ENCODE measurements around the gene PRPF40A.

- TF ChIP-seq CTCF (IDR thresholded peaks at IDR 0.05; ENCODE audit: borderline replicate concordance, extremely low read depth, low read length, poor library complexity, severe bottlenecking) (peak; percentile 23), EZH2 (IDR thresholded peaks at IDR 0.05; ENCODE audit: borderline replicate concordance, low read depth, low read length, severe bottlenecking) (no peak)
These were observed 89.8 kb downstream of the PRPF40A start for GRCh38 chr2:152627351-152627957.
